Neural progenitor cell (in vitro differentiated cells): ENCODE results near the gene ARL8A. TPM values are rescaled to one million over a fixed set of nuclear protein-coding genes. Genes with fewer than 3 reads are reported as not detected.

Experiments used
- DNase-seq: peaks from one replicate; pipeline ENCODE4 v3.0.0-alpha.2; 2016; ENCODE audit warnings: low spot score
- H2AFZ ChIP-seq: fragments of 200-600 bp; sonication (generic); replicated peaks from 2 replicates; pipeline ENCODE4 v1.6.1; 2016; ENCODE audit warnings: antibody characterized with exemption
- H3F3A ChIP-seq: fragments of 200-600 bp; sonication (generic); 2 replicates; pipeline ENCODE4 v1.6.1; 2016; ENCODE audit warnings: antibody characterized with exemption, low read depth
- H3K27ac ChIP-seq: fragments of 200-600 bp; sonication (generic); 2 replicates; pipeline ENCODE4 v1.5.1; 2016; ENCODE audit warnings: mild to moderate bottlenecking
- H3K27me3 ChIP-seq: fragments of 200-600 bp; sonication (generic); 2 replicates; pipeline ENCODE4 v1.6.1; 2016; ENCODE audit warnings: mild to moderate bottlenecking, moderate library complexity
- H3K36me3 ChIP-seq: fragments of 200-600 bp; sonication (generic); 2 replicates; pipeline ENCODE4 v1.5.1; 2016
- H3K4me1 ChIP-seq: fragments of 200-600 bp; sonication (generic); 2 replicates; pipeline ENCODE4 v1.6.1; 2016; ENCODE audit warnings: mixed run types
- H3K4me2 ChIP-seq: fragments of 200-600 bp; sonication (generic); 2 replicates; pipeline ENCODE4 v1.6.1; 2016
- H3K4me3 ChIP-seq: fragments of 200-600 bp; sonication (generic); 2 replicates; pipeline ENCODE4 v1.5.1; 2016
- H3K79me2 ChIP-seq: fragments of 200-600 bp; sonication (generic); 2 replicates; pipeline ENCODE4 v1.6.1; 2016; ENCODE audit warnings: low read depth
- H3K9ac ChIP-seq: fragments of 200-600 bp; sonication (generic); 2 replicates; pipeline ENCODE4 v1.6.1; 2016
- H3K9me3 ChIP-seq: fragments of 200-600 bp; sonication (generic); 2 replicates; pipeline ENCODE4 v1.5.1; 2016; ENCODE audit warnings: low read depth
- H4K20me1 ChIP-seq: fragments of 200-600 bp; sonication (generic); 2 replicates; pipeline ENCODE4 v1.6.1; 2016; ENCODE audit warnings: low read depth
- H3K27ac Mint-ChIP-seq: 3 replicates; pipeline ENCODE4 v1.8.0; 2021; ENCODE audit warnings: mixed read lengths
- H3K27me3 Mint-ChIP-seq: 2 replicates; pipeline ENCODE4 v1.8.0; 2022; ENCODE audit warnings: low read depth, mild to moderate bottlenecking, inconsistent platforms, moderate library complexity, mixed read lengths; ENCODE audit not compliant: insufficient read depth
- H3K36me3 Mint-ChIP-seq: 3 replicates; pipeline ENCODE4 v1.8.0; 2021; ENCODE audit warnings: mixed read lengths
- H3K4me1 Mint-ChIP-seq: 3 replicates; pipeline ENCODE4 v1.8.0; 2021; ENCODE audit warnings: mixed read lengths
- H3K4me3 Mint-ChIP-seq: 3 replicates; pipeline ENCODE4 v1.8.0; 2021; ENCODE audit warnings: mild to moderate bottlenecking, moderate library complexity, mixed read lengths
- H3K9me3 Mint-ChIP-seq: 3 replicates; pipeline ENCODE4 v1.8.0; 2020; ENCODE audit warnings: mixed read lengths
- CTCF ChIP-seq: fragments of 200-600 bp; sonication (generic); IDR thresholded peaks from 2 replicates; pipeline ENCODE4 v1.5.1; 2017; ENCODE audit warnings: antibody characterized with exemption, mild to moderate bottlenecking
- EZH2 ChIP-seq: fragments of 200-600 bp; sonication (generic); IDR thresholded peaks from 2 replicates; pipeline ENCODE4 v1.6.1; 2017; ENCODE audit warnings: antibody characterized with exemption, mild to moderate bottlenecking, moderate library complexity
- EZH2phosphoT487 ChIP-seq: fragments of 200-600 bp; sonication (generic); IDR thresholded peaks from 2 replicates; pipeline ENCODE4 v1.6.1; 2017; ENCODE audit warnings: antibody characterized with exemption
- total RNA-seq: library from RNA; depleted of rRNA; stranded (reverse); fragments of >200 nt; gene quantifications from 2 replicates; pipeline ENCODE4 v1.2.3, GENCODE V29; 2015; ENCODE audit warnings: low replicate concordance

ARL8A gene
- total RNA-seq, 1 donor from 2014 or later: 13.3 TPM

DNA sequence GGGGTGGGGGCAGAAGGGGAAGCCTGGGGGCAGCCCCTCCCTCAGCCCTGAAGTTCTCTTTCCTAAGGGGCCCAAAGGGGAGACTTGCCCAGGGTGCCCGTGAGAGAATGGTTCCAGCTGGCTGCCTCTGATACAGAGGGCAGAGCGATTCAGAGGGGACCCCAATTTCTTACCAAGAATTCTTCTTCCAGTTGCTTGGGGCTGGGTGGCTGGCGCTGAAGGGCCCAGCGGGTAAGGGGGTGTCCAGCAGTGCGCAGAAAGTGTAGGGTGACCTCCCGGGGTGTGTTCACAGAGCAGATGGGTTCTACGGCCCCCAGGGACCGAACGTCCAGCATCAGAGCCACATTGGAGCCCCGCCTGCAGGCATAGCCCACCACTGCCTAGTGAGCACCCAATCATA, 13.4 kb upstream of the ARL8A start:
- Mint-ChIP-seq H3K4me1 (peaks cover 27% of the 10 kb centered on the region), H3K36me3 (no peaks in the 10 kb centered on the region), H3K27me3 (peaks cover 2% of the 10 kb centered on the region), H3K27ac (no peak overlapping the region), H3K9me3 (no peaks in the 10 kb centered on the region), H3K4me3 (no peak overlapping the region)
- no peak overlapping the region for H3K4me2 ChIP-seq
- no peaks in the 10 kb centered on the region for H3K36me3 ChIP-seq
- H3K79me2 ChIP-seq: no peaks in the 10 kb centered on the region
- no peak for DNase-seq
- H3K27ac ChIP-seq: no peak overlapping the region
- H3K4me3 ChIP-seq: no peak overlapping the region
- no peaks in the 10 kb centered on the region for H3K9me3 ChIP-seq
- no peak overlapping the region for H2AFZ ChIP-seq
- H3K27me3 ChIP-seq: no peaks in the 10 kb centered on the region
- no peaks in the 10 kb centered on the region for H3K4me1 ChIP-seq
- H3K9ac ChIP-seq: no peak overlapping the region
- no peaks in the 10 kb centered on the region for H3F3A ChIP-seq
- no peaks in the 10 kb centered on the region for H4K20me1 ChIP-seq
- TF ChIP-seq EZH2 (no peak), EZH2phosphoT487 (no peak), CTCF (no peak)

- Mint-ChIP-seq H3K9me3 (no peaks in the 10 kb centered on the region), H3K4me3 (no peak overlapping the region), H3K27me3 (peaks cover 2% of the 10 kb centered on the region), H3K27ac (peak overlapping the region; percentile 52), H3K4me1 (peaks cover 22% of the 10 kb centered on the region), H3K36me3 (no peaks in the 10 kb centered on the region)
- Histone ChIP-seq H4K20me1 (no peaks in the 10 kb centered on the region), H3K79me2 (no peaks in the 10 kb centered on the region), H3F3A (no peaks in the 10 kb centered on the region), H3K36me3 (no peaks in the 10 kb centered on the region), H2AFZ (no peak overlapping the region), H3K4me1 (no peaks in the 10 kb centered on the region), H3K27me3 (no peaks in the 10 kb centered on the region), H3K4me3 (no peak overlapping the region), H3K27ac (no peak overlapping the region), H3K9me3 (no peaks in the 10 kb centered on the region), H3K4me2 (no peak overlapping the region), H3K9ac (no peak overlapping the region)
- no peak for DNase-seq
- TF ChIP-seq CTCF: no peak
- TF ChIP-seq EZH2phosphoT487: no peak
Measured at GRCh38 chr1:202156590-202156989, 12.1 kb upstream of the ARL8A start.

DNA sequence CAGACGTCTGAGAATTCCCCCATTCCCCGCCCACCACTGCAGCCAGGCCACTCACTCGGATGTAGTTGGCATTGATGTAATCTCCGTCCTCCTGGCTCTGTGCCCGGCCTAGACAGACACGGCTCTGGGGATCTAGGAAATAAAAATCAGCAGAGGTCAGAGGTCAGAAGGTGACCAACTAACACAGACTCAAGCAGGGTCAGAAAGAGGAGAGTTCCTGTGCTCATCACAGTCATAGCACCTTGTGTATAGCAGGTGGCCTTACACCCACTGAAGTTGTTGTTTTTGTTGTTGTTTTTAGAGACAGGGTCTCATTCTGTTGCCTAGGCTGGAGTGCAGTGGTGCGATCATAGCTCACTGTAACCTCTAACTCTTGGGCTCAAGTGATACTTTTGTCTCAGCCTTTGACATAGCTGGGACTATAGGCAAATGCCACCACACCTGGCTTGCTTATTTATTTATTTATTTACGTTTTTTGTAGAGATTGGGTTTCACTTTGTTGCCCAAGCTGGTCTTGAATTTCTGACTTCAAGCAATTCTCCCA, 11.0 kb upstream of the ARL8A start:
- Mint-ChIP-seq H3K9me3 (no peaks in the 10 kb centered on the region), H3K4me3 (no peak overlapping the region), H3K4me1 (peaks cover 12% of the 10 kb centered on the region), H3K36me3 (no peaks in the 10 kb centered on the region), H3K27ac (no peak overlapping the region), H3K27me3 (peaks cover 2% of the 10 kb centered on the region)
- TF ChIP-seq EZH2phosphoT487 (no peak), EZH2 (no peak), CTCF (no peak)
- H3K27ac ChIP-seq: no peak overlapping the region
- H3K4me1 ChIP-seq: no peaks in the 10 kb centered on the region
- H2AFZ ChIP-seq: no peak overlapping the region
- no peaks in the 10 kb centered on the region for H3F3A ChIP-seq
- no peaks in the 10 kb centered on the region for H3K27me3 ChIP-seq
- no peaks in the 10 kb centered on the region for H3K9me3 ChIP-seq
- H3K9ac ChIP-seq: no peak overlapping the region
- no peak overlapping the region for H3K4me3 ChIP-seq
- H4K20me1 ChIP-seq: no peaks in the 10 kb centered on the region
- DNase-seq: no peak
- H3K79me2 ChIP-seq: no peaks in the 10 kb centered on the region
- H3K36me3 ChIP-seq: no peaks in the 10 kb centered on the region
- no peak overlapping the region for H3K4me2 ChIP-seq
